Cardiac fibroblast (primary cell): Measurements from ENCODE around the gene MBTPS1.

Experiments
- DNase-seq, 2 donors: peaks; one replicate each; pipeline versions ENCODE4 v3.0.0 to v3.0.0-alpha.2; 2010; ENCODE audit warnings: low read depth in 2 of 2
- H3K4me3 ChIP-seq, 2 donors: replicated peaks in 1 of 2; 1 replicate in 1 of 2; 2 replicates in 1 of 2; pipeline ENCODE4 v1.5.1; 2011; ENCODE audit warnings: low read depth in 2 of 2, low read length in 2 of 2, mild to moderate bottlenecking in 2 of 2, moderate library complexity in 1 of 2
- CTCF ChIP-seq: IDR thresholded peaks from one replicate; pipeline ENCODE4 v1.5.1; 2011; ENCODE audit warnings: low read depth, mild to moderate bottlenecking, low read length, inconsistent platforms

Gene MBTPS1

GRCh38 chr16:84036982-84037425, 79.7 kb downstream of the MBTPS1 start:
- DNase-seq: no peak
- no peak overlapping the region for H3K4me3 ChIP-seq
- TF ChIP-seq CTCF: no peak

- no peak for TF ChIP-seq CTCF
- H3K4me3 ChIP-seq: no peak overlapping the region
- DNase-seq: no peak
Measured at GRCh38 chr16:84036131-84036530, 80.6 kb downstream of the MBTPS1 start.

- no peak overlapping the region for H3K4me3 ChIP-seq
- no peak for DNase-seq
- no peak for TF ChIP-seq CTCF
Measured at GRCh38 chr16:84034516-84034915, 82.2 kb downstream of the MBTPS1 start.

- no peak for DNase-seq
- no peak for TF ChIP-seq CTCF
- H3K4me3 ChIP-seq: no peak overlapping the region
Measured at GRCh38 chr16:84033251-84034195, 83.2 kb downstream of the MBTPS1 start.

- H3K4me3 ChIP-seq: no peak overlapping the region
- TF ChIP-seq CTCF: no peak
- DNase-seq: no peak
Measured at GRCh38 chr16:84032458-84033178, 84.1 kb downstream of the MBTPS1 start.

GRCh38 chr16:84031556-84031955, 85.2 kb downstream of the MBTPS1 start:
- no peak for TF ChIP-seq CTCF
- no peak overlapping the region for H3K4me3 ChIP-seq
- no peak for DNase-seq
